Measurements from ENCODE around the gene ZNF521. TPM values are rescaled to one million over a fixed set of nuclear protein-coding genes. Genes with fewer than 3 reads are reported as not detected.

ZNF521 gene
- total and polyA plus RNA-seq, 10 of the 15 experiments (the other 5 are each of a cell fraction or from before 2014, with no cell fraction given) = 0.02 to 0.05 (median 0.04) TPM; not detected in 6

GRCh38 chr18:25164848-25165811, 186.8 kb downstream of the ZNF521 start:
- Histone ChIP-seq H3K9me3 (replicated peaks; ENCODE audit: control insufficient read depth, insufficient read depth, low read length) (no peaks in the 10 kb centered on the region), H3K9ac (ENCODE audit: control insufficient read depth, insufficient read depth, low read length) (peak overlapping the region; percentile 22; the same call in 1 of the 2 replicates), H3K4me2 (ENCODE audit: control insufficient read depth, insufficient read depth) (peak overlapping the region; percentile 71), H4K20me1 (ENCODE audit: control insufficient read depth, insufficient read depth) (no peaks in the 10 kb centered on the region), H3K4me1 (ENCODE audit: control insufficient read depth, insufficient read depth, low read length) (peaks cover 9% of the 10 kb centered on the region), H3K27ac (ENCODE audit: control insufficient read depth, insufficient read depth) (peak overlapping the region; percentile 71), H3K36me3 (ENCODE audit: control insufficient read depth in 2 of 2, insufficient read depth in 2 of 2, low read length in 1 of 2) (no peaks in the 10 kb centered on the region), H3K4me3 (peak overlapping the region; percentile 37; the same call in 1 of the 2 replicates), H3K27me3 (replicated peaks in 1 of 2; ENCODE audit: control insufficient read depth in 2 of 2, insufficient read depth in 2 of 2, low read length in 1 of 2) (no peaks in the 10 kb centered on the region), H3K79me2 (ENCODE audit: control insufficient read depth, insufficient read depth, low read length) (no peaks in the 10 kb centered on the region), H2AFZ (ENCODE audit: control insufficient read depth, low read depth, low read length) (peak overlapping the region; percentile 78)
- CTCF ChIA-PET = no interaction called here
- SMC1A ChIA-PET (ENCODE audit: uncharacterized antibody, unreplicated experiment) = interaction anchor here (0.6 to 0.8 kb wide), 2 partner anchors 24 to 249 kb away, joined by 3 read pairs; no protein-coding TSS in a partner anchor
- DNase-seq (ENCODE audit: low read depth, low spot score) (no peak), ATAC-seq (peak; percentile 95), FAIRE-seq (no peak)
- intact Hi-C loops (cut with micrococcal nuclease; ENCODE audit: unreplicated experiment) (no loop called here), in situ Hi-C loops (cut with MboI) (no loop called here)
- BruUV-seq (replicated peaks) = no TSS peak
- RAD21 ChIA-PET (ENCODE audit: unreplicated experiment) = no interaction called here
- 25% methylated on average over 10 of the region's 10 CpGs for WGBS (ENCODE audit: insufficient coverage, insufficient replicate concordance, low lambda C conversion rate, missing lambda C conversion rate)
- POLR2A ChIA-PET = no interaction called here
- TF ChIP-seq ZSCAN29 (IDR thresholded peaks at IDR 0.05) (no peak), PML (IDR thresholded peaks at IDR 0.05; ENCODE audit: low read length) (no peak), YBX1 (IDR thresholded peaks at IDR 0.05) (no peak), SIX5 (IDR thresholded peaks at IDR 0.05; ENCODE audit: low read depth, low read length, severe bottlenecking) (no peak), SKIL (IDR thresholded peaks at IDR 0.05; ENCODE audit: low read depth, poor library complexity, severe bottlenecking) (no peak), CEBPB (IDR thresholded peaks at IDR 0.05; ENCODE audit: borderline replicate concordance in 1 of 2, low read depth in 2 of 2, low read length in 2 of 2) (0 out of 4 replicates have a peak, but pooled peaks of 1 of the 2 experiments have one; percentile 33), POLR2A (IDR thresholded peaks at IDR 0.05; ENCODE audit: low read depth, low read length) (no peak), BCL11A (IDR thresholded peaks at IDR 0.05; ENCODE audit: low read depth, low read length) (peak; percentile 54; the same call in 1 of the 2 replicates), ETV6 (conservative IDR thresholded peaks at IDR 0.05 in 1 of 2, IDR thresholded peaks at IDR 0.05 in 1 of 2; ENCODE audit: borderline replicate concordance in 1 of 2, low read depth in 1 of 2) (peak in 1 of 2 experiments; percentile 35; a peak in 1 of 4 replicates), ATF2 (IDR thresholded peaks at IDR 0.05; ENCODE audit: low read length) (no peak), NRF1 (conservative IDR thresholded peaks at IDR 0.05; ENCODE audit: low read depth, low read length) (no peak), SREBF1 (IDR thresholded peaks at IDR 0.05; ENCODE audit: low read length) (no peak), NFYB (IDR thresholded peaks at IDR 0.05; ENCODE audit: insufficient read depth, low read depth, low read length) (no peak), ATF7 (IDR thresholded peaks at IDR 0.05; ENCODE audit: low read depth) (no peak), RCOR1 (conservative IDR thresholded peaks at IDR 0.05; ENCODE audit: low read depth, low read length) (no peak), HSF1 (IDR thresholded peaks at IDR 0.05; ENCODE audit: low read depth, low read length) (no peak), BRCA1 (IDR thresholded peaks at IDR 0.05; ENCODE audit: low read depth, low read length) (no peak), PAX8 (IDR thresholded peaks at IDR 0.05) (no peak), SREBF2 (IDR thresholded peaks at IDR 0.05; ENCODE audit: low read length) (no peak), RB1 (IDR thresholded peaks at IDR 0.05; ENCODE audit: borderline replicate concordance) (no peak)
